ENCODE results near the gene MACROD2. TPM values are rescaled to one million over a fixed set of nuclear protein-coding genes. Genes with fewer than 3 reads are reported as not detected.

MACROD2 gene
- total RNA-seq, 3 donors from 2014 or later: 3.2 to 7.6 (median 6.4) TPM

- intact Hi-C loops (cut with DNase I, micrococcal nuclease): no loop called here
Observed at GRCh38 chr20:16057651-16058050, 2062.3 kb downstream of the MACROD2 start.

DNA sequence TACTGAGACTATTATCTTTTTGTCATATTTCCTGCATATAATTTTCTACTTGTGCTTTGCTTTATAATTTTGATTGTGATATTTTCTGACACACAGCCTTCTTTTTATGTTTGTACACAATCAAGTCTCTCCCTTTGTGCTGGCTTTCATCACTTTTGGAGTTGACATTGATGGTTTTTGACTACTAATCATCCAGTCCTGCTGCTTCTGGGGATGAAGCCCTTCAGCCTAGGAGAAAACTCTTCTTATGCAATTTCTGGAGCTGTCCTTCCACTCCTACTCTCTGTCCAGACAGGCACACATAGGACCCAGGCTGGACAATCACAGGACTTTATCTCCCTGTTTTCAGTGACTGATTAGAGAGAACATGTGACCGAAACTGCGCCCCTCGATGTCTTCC is 2063.0 kb downstream of the MACROD2 start:
- Histone ChIP-seq H3K36me3 (ENCODE audit: low read depth) (no peaks in the 10 kb centered on the region), H3K9me3 (no peaks in the 10 kb centered on the region), H3K4me3 (no peak overlapping the region), H3K4me1 (ENCODE audit: low read depth) (no peaks in the 10 kb centered on the region)
- DNase-seq: no peak
- intact Hi-C loops (cut with DNase I, micrococcal nuclease): no loop called here
- ATAC-seq: no peak
- no peak for TF ChIP-seq CTCF (IDR thresholded peaks at IDR 0.05)

More at GRCh38 chr20:16057651-16058050, 2062.3 kb downstream of the MACROD2 start:
- no peaks in the 10 kb centered on the region for H3K4me1 ChIP-seq (ENCODE audit: low read depth)
- no peaks in the 10 kb centered on the region for H3K36me3 ChIP-seq (ENCODE audit: low read depth)
- DNase-seq (no peak), ATAC-seq (no peak)
- no peak overlapping the region for H3K4me3 ChIP-seq
- no peaks in the 10 kb centered on the region for H3K9me3 ChIP-seq
- no peak for TF ChIP-seq CTCF (IDR thresholded peaks at IDR 0.05)

DNA sequence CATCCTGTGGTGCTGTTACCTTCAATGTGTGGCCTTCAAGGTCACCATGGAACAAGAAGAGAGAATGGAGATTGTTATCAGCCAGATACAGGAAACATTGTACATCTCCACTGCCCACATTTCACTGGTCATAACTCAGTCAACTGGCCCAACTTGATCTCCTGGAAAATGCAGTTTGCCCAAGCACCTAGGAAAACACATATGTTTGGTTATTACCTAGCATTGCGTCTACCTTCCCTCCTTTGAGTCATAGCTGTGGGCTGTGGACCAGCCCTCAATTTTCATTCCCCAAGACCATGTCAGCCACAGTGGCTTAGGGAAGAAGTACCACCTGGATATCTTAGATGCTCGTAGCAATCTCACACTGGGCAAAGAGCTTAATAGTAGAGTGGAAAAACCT is 2064.5 kb downstream of the MACROD2 start:
- H3K36me3 ChIP-seq (ENCODE audit: low read depth): no peaks in the 10 kb centered on the region
- H3K4me3 ChIP-seq: no peak overlapping the region
- no peak for DNase-seq
- intact Hi-C loops (cut with DNase I, micrococcal nuclease): no loop called here
- no peak for TF ChIP-seq CTCF (IDR thresholded peaks at IDR 0.05)
- ATAC-seq: no peak
- no peaks in the 10 kb centered on the region for H3K9me3 ChIP-seq
- no peaks in the 10 kb centered on the region for H3K4me1 ChIP-seq (ENCODE audit: low read depth)

GRCh38 chr20:16061351-16061750 is 2066.0 kb downstream of the MACROD2 start:
- H3K4me1 ChIP-seq (ENCODE audit: low read depth): no peaks in the 10 kb centered on the region
- no peak overlapping the region for H3K4me3 ChIP-seq
- intact Hi-C loops (cut with DNase I, micrococcal nuclease): no loop called here
- ATAC-seq (no peak), DNase-seq (no peak)
- no peaks in the 10 kb centered on the region for H3K9me3 ChIP-seq
- no peaks in the 10 kb centered on the region for H3K36me3 ChIP-seq (ENCODE audit: low read depth)
- no peak for TF ChIP-seq CTCF (IDR thresholded peaks at IDR 0.05)

DNA sequence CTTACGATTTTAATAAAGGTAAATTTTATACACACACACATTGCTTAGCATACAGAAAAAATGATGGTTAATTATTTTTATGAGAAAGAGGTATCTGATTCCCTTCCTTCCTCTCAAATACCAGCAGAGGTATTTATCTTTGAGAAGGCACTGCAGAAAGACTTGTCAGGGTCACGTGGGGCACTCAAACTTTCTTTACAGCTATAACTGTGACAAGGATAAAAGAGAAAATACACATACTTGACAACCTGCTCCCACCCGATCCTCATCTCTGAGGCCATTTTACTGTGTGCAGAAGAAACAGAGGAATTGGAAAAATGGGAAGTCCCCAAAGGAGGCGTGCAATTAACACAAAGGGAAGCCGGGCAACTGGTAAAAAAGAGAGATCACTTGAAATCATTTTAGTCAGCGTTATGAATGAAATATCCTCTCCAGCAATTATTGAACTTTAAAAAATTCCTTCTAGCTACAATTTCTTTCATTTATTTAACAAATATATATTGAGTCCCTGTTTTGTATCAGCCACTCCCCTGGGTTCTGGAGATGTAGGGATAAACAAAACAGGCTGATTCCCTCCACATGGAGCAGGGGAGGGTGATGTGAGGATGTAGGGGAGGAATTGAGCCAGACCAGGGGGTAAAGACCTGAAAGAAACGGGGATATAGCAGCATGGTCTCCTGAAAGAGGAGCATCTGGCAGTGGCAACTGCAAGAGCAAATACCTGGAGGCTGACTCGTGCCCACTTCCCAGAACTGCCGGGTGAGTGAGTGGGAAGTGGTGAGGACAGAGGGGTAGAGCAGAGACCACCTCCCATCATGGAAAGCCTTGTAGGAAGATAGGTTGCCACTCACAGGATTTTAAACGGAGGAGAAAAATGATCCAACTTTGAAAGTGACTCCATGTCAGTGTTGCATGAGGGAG is 2067.6 kb downstream of the MACROD2 start:
- Histone ChIP-seq H3K36me3 (ENCODE audit: low read depth) (no peaks in the 10 kb centered on the region), H3K9me3 (no peaks in the 10 kb centered on the region), H3K4me3 (no peak overlapping the region), H3K4me1 (ENCODE audit: low read depth) (no peaks in the 10 kb centered on the region)
- intact Hi-C loops (cut with DNase I, micrococcal nuclease): no loop called here
- DNase-seq (no peak), ATAC-seq (no peak)
- no peak for TF ChIP-seq CTCF (IDR thresholded peaks at IDR 0.05)
